HepG2 (cell line): Measurements from ENCODE around the gene TAF6.

Experiments used
- ARID5B ChIP-seq: IDR thresholded peaks from 2 replicates; pipeline ENCODE4 v1.4.0; 2020; ENCODE audit warnings: mild to moderate bottlenecking, missing genetic modification reagents
- CTCF ChIP-seq: sonication (generic); formaldehyde crosslinking; IDR thresholded peaks from 2 replicates; pipeline ENCODE4 v1.5.0; 2020; ENCODE audit warnings: mild to moderate bottlenecking, missing genetic modification reagents, moderate library complexity
- EHMT2 ChIP-seq: fragments of 200-600 bp; sonication (generic); IDR thresholded peaks from 2 replicates; pipeline ENCODE4 v1.7.0; 2017; ENCODE audit warnings: antibody characterized with exemption, low read depth, low read length, borderline replicate concordance
- MAZ ChIP-seq, 2 experiments: sonication (generic) in 1 of 2; formaldehyde crosslinking in 1 of 2; IDR thresholded peaks; 2 replicates each; pipeline versions ENCODE4 v1.5.0 to v1.6.1; 2012 to 2020; ENCODE audit warnings: low read depth in 2 of 2, mild to moderate bottlenecking in 2 of 2, borderline replicate concordance in 1 of 2, improper control_type of control experiment in 1 of 2, low read length in 1 of 2, missing genetic modification reagents in 1 of 2, moderate library complexity in 1 of 2
- NFATC3 ChIP-seq: sonication (generic); formaldehyde crosslinking; IDR thresholded peaks from 2 replicates; pipeline ENCODE4 v1.5.1; 2020; ENCODE audit warnings: mild to moderate bottlenecking, missing genetic modification reagents
- NFE2L1 ChIP-seq: sonication (generic); formaldehyde crosslinking; IDR thresholded peaks from 2 replicates; pipeline ENCODE4 v1.4.0; 2020; ENCODE audit warnings: missing genetic modification reagents, mild to moderate bottlenecking, borderline replicate concordance
- POLR2A ChIP-seq, 2 experiments: IDR thresholded peaks; 2 replicates each; pipeline ENCODE4 v1.6.1; 2011; ENCODE audit warnings: low read depth in 2 of 2, low read length in 2 of 2, mild to moderate bottlenecking in 1 of 2, moderate library complexity in 1 of 2; ENCODE audit not compliant: insufficient read depth in 1 of 2
- SATB2 ChIP-seq: sonication (generic); formaldehyde crosslinking; IDR thresholded peaks from 2 replicates; pipeline ENCODE4 v1.5.0; 2020; ENCODE audit warnings: missing genetic modification reagents
- SYNCRIP ChIP-seq: fragments of 200-400 bp; formaldehyde crosslinking; IDR thresholded peaks from 2 replicates; pipeline ENCODE4 v1.6.1; 2018; ENCODE audit warnings: mild to moderate bottlenecking, low read depth, low read length; ENCODE audit not compliant: insufficient read depth
- ZBTB21 ChIP-seq: sonication (generic); formaldehyde crosslinking; IDR thresholded peaks from 2 replicates; pipeline ENCODE4 v1.4.0; 2020; ENCODE audit warnings: missing genetic modification reagents
- ZNF761 ChIP-seq: sonication (generic); formaldehyde crosslinking; conservative IDR thresholded peaks from 2 replicates; pipeline ENCODE4 v1.4.0; 2020; ENCODE audit warnings: mild to moderate bottlenecking, missing genetic modification reagents
- TF ChIP-seq, protein P1 (sequence below), 2 experiments: IDR thresholded peaks; 2 replicates each; pipeline ENCODE4 v1.6.1; 2011 to 2012; ENCODE audit warnings: low read length in 2 of 2, borderline replicate concordance in 1 of 2, low read depth in 1 of 2, mild to moderate bottlenecking in 1 of 2, moderate library complexity in 1 of 2

DNA sequence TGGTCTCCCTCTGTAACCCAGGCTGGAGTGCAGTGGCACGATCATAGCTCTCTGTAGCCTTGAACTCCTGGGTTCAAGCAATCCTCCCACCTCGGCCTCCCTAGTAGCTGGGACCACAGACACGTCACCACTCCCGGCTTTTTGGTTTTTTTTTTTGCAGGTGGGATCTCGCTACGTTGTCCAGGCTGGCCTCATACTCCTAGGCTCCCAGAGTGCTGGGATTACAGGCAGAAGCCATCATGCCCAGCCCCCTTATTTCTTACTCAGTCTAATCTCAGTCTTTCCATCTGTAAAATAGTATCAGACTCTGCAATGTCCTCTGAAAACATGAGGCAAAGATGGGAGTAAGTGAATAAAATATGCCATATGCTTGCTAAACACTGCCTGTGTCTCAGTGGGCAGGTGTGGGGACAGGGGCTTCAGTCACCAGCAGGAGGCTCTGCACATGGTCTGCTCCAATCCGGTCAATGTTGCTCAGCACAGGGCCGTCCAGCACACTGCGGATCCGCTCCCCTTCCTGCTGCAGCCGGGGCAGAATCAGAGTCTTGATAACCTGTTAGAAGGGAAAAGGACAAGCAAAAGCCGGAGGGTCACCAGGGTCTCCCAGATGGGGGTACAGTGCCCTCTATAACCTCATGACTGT lies 9.5 kb downstream of the TAF6 start:
- TF ChIP-seq NFE2L1 (CRISPR knock-in tag) (no peak), SATB2 (CRISPR knock-in tag) (no peak), EHMT2 (no peak), ZBTB21 (no peak), CTCF (peak; percentile 38), NFATC3 (CRISPR knock-in tag) (no peak), POLR2A (IDR thresholded peaks at IDR 0.05; ENCODE audit: insufficient read depth in 1 of 2, low read depth in 2 of 2, low read length in 2 of 2) (no peak), ZNF761 (CRISPR knock-in tag) (no peak), MAZ (IDR thresholded peaks at IDR 0.05; ENCODE audit: borderline replicate concordance, low read depth, low read length) (no peak), MAZ (CRISPR knock-in tag; IDR thresholded peaks at IDR 0.05; ENCODE audit: low read depth) (no peak), SYNCRIP (no peak), ARID5B (CRISPR knock-in tag) (no peak)
- TF ChIP-seq, protein P1, sequence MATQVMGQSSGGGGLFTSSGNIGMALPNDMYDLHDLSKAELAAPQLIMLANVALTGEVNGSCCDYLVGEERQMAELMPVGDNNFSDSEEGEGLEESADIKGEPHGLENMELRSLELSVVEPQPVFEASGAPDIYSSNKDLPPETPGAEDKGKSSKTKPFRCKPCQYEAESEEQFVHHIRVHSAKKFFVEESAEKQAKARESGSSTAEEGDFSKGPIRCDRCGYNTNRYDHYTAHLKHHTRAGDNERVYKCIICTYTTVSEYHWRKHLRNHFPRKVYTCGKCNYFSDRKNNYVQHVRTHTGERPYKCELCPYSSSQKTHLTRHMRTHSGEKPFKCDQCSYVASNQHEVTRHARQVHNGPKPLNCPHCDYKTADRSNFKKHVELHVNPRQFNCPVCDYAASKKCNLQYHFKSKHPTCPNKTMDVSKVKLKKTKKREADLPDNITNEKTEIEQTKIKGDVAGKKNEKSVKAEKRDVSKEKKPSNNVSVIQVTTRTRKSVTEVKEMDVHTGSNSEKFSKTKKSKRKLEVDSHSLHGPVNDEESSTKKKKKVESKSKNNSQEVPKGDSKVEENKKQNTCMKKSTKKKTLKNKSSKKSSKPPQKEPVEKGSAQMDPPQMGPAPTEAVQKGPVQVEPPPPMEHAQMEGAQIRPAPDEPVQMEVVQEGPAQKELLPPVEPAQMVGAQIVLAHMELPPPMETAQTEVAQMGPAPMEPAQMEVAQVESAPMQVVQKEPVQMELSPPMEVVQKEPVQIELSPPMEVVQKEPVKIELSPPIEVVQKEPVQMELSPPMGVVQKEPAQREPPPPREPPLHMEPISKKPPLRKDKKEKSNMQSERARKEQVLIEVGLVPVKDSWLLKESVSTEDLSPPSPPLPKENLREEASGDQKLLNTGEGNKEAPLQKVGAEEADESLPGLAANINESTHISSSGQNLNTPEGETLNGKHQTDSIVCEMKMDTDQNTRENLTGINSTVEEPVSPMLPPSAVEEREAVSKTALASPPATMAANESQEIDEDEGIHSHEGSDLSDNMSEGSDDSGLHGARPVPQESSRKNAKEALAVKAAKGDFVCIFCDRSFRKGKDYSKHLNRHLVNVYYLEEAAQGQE (IDR thresholded peaks at IDR 0.05; ENCODE audit: borderline replicate concordance in 1 of 2, low read depth in 1 of 2, low read length in 2 of 2), result no peak
